Measurements from ENCODE around the gene RNF121.
A peak's percentile ranks its signal among the peaks of the same experiment; 100 is the strongest.
"Not testable (repeated sequence)": the region's sequence is repeated elsewhere in the genome, so short reads cannot be mapped to it uniquely, and the experiment has no call there.

The RNF121 gene

DNA sequence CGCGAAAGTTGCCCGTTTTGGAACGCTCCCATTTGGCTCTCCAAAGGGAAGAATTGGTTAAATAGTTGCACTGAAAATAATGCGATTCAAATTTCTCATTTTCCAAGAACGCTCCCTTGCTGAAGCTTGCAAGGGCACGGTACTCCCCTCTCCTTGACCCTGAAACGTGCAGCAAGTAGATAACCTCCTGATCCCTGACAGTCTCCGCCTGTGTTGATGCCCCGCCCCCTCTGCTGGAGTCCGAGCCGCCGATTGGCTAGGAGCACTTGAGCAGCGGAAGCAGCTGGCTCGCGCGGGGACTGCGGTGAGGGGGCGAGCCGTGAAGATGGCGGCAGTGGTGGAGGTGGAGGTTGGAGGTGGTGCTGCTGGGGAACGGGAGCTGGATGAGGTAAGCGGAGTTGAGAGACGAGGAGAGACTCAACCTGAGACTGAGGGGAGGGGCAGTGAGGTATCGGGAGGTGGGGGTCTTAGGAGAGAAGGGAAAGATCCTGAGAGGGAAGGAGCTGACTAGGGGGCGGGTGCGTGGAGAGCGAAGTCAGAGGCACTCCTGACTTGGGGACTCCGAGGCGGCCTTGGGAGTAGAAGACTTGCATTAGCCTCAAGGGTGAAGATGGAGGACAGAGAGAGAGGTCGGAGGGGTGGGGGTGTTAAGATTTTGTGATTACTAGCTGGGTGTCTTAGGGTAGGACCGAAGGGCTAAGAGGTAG, at the start of gene RNF121:
Gene RNF121 (plus strand): TSS at position 310 of the 707 bp plus-strand sequence. CDS start 16 bp downstream, at position 326.
- peak; percentile 79 for DNase-seq

DNA sequence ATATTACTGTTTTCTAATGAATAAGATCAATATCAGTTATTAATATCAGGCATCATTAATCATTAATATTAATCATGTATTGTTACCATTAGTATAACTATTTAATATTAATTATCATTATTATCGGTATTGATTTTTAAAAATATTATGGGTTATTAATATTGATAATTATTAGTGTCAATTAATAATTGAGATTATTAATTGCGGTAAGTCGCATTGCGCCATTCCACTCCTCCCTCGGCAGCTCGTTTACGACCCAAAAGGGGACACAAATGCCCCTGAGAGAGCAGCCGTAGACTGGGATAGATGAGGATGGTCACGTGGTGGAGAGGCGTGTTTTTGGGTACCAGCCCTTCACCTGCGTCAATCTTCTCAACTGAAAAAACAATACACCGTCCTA, 43.0 kb upstream of the RNF121 start:
- DNase-seq = not testable (repeated sequence)

DNA sequence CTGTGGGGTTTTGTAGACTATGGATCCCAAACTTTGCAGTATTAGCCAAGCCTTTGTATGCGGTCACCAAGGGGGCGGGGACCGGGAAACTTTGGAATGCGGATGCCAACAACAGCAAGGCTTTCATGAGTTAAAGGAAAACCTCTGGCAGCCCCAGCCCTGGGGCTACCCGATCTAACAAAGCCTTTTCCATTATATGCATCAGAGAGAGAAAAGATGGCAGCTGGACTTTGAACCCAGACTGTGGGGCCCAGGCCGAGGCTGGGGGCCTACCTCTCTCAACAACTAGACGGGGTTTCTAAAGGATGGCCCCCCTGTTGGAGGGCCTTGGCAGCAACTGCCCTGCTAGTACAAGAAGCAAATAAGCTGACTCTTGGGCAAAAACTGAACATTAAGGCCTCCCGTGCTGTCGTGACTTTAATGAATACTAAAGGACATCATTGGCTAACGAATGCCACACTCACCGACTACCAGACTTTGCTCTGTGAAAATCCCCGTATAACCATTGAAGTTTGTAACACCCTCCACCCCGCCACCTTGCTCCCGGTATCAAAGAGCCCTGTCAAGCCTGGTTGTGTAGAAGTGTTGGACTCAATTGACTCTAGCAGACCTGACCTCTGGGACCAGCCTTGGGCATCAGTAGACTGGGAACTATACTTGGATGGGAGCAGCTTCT, 40.4 kb upstream of the RNF121 start:
- DNase-seq = not testable (repeated sequence)

DNA sequence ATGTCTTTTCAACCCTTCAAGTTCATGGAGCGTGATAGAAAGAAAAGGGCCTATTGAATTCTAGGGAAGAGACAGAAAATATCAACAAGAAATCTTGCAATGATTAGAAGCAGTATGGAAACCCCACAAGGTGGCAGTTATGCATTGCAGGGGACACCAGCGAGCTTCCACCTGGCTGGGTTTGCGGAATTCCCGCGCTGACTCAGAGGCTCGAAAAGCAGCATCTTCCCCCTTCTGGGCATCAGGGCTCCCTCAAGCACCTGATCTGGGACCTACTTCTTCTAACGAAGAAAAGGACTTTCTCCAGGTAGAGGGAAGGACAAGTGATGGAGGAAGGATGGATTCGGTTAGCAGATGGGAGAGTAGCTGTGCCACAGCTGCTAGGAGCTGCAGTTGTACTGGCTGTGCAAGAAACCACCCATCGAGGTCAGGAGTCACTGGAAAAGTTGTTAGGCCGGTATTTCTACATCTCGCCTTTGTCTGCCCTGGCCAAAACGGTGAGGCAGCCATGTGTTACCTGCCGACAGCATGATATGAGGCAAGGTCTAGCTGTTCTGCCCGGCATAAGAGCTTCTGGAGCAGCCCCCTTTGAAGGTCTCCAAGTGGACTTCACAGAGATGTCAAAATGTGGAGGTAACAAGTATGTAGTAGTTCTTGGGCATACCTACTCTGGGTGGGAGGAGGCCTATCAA, 39.5 kb upstream of the RNF121 start:
- DNase-seq = not testable (repeated sequence)

DNA sequence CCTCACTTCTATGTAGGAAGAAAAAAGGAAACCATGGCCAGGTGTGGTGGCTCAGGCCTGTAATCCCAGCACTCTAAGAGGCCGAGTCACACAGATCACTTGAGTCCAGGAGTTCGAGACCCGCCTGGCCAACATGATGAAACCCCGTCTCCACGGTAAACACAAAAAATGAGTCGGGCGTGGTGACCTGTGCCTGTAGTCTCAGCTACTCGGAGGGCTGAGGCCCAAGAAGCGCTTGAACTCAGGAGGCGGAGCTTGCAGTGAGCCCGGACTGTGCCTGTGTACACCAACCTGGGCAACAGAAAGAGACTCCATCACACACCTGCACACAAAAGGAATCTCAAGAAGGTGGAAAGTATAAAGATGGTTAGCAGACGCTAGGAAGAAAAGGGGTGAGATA, 32.9 kb upstream of the RNF121 start:
- no peak for DNase-seq

DNA sequence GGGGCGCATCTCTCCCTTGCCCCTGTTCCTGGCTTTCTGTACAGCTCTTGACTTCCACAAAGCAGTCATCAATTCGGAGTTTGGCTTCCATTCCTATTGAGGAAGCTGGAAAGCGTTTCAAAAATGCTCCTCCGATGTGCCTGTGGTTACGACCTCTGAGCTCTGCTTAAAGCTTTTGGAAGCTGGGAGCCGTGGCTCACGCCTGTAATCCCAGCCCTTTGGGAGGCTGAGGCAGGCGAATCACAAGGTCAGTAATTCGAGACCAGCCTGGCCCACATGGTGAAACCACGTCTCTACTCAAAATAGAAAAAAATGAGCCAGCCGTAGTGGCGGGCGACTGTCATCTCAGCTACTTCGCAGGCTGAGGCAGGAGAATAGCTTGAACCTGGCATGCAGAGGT, 27.7 kb upstream of the RNF121 start:
- not testable (repeated sequence) for DNase-seq

DNA sequence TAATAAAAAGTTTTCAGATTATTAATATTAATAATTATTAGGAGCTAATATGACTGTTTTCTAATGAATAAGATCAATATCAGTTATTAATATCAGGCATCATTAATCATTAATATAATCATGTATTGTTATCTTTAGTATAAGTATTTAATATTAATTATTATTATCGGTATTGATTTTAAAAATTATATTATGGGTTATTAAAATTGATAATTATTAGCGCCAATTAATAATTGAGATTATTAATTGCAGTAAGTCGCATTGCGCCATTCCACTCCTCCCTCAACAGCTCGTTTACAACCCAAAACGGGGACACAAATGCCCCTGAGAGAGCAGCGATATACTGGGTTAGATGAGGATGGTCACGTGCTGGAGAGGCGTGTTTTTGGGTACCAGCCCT, 20.6 kb upstream of the RNF121 start:
- no peak for DNase-seq

DNA sequence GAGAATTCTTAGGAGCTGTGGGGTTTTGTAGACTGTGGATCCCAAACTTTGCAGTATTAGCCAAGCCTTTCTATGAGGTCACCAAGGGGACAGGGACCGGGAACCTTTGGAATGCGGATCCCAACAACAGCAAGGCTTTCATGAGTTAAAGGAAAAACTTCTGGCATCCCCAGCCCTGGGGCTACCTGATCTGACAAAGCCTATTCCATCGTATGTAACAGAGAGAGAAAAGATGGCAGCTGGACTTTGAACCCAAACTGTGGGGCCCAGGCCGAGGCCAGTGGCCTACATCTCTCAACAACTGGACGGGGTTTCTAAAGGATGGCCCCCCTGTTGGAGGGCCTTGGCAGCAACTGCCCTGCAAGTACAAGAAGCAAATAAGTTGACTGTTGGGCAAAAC, 18.1 kb upstream of the RNF121 start:
- not testable (repeated sequence) for DNase-seq

DNA sequence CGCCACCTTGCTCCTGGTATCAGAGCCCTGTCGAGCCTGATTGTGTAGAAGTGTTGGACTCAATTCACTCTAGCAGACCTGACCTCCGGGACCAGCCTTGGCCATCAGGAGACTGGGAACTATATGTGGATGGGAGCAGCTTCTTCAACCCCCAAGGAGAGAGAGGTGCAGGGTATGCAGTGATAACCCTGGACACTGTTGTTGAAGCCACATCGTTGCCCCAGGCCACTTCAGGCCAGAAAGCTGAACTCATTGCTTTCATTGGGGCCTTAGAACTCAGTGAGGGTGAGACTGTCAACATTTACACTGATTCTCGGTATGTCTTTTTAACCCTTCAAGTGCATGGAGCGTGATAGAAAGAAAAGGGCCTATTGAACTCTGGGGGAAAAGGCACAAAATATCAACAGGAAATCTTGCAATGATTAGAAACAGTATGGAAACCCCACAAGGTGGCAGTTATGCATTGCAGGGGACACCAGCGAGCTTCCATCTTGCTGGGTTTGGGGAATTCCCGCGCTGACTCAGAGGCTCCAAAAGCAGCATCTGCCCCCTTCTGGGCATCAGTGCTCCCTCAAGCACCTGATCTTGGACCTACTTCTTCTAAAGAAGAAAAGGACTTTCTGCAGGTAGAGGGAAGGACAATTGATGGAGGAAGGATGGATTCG, 17.4 kb upstream of the RNF121 start:
- DNase-seq = not testable (repeated sequence)

DNA sequence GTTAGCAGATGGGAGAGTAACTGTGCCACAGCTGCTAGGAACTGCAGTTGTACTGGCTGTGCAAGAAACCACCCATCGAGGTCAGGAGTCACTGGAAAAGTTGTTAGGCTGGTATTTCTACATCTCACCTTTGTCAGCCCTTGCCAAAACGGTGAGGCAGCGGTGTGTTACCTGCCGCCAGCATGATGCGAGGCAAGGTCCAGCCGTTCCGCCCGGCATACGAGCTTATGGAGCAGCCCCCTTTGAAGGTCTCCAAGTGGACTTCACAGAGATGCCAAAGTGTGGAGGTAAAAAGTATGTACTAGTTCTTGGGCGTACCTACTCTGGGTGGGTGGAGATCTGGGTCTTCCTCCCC, 16.9 kb upstream of the RNF121 start:
- not testable (repeated sequence) for DNase-seq

DNA sequence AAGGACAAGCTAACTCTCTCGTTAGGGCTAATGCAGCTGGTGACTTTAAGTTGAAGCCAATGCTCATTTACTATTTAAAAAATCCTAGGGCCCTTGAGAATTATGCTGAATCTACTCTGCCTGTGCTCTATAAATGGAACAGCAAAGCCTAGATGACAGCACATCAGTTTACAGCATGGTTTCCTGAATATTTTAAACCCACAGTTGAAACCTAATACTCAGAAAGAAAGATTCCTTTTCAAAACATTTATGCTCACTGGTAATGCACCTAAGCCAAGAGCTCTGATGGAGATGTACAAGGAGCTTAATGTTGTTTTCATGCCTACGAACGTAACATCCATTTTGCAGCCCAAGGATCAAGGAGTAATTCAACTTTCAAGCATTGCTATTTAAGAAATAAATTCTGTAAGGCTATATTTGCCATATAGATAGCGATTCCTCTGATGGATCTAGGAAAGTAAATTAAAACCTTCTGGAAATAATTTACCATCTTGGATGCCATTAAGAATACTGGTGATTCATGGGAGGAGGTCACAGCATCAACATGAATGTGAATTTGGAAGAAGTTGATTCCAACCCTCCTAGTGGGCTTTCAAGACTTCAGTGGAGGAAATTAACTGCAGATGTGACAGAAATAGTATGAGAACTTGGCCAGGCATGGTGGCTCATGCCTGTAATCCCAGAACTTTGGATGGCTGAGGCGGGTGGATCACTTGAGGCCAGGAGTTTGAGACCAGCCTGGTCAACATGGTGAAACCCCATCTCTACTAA, 14.9 kb upstream of the RNF121 start:
- no peak for DNase-seq

DNA sequence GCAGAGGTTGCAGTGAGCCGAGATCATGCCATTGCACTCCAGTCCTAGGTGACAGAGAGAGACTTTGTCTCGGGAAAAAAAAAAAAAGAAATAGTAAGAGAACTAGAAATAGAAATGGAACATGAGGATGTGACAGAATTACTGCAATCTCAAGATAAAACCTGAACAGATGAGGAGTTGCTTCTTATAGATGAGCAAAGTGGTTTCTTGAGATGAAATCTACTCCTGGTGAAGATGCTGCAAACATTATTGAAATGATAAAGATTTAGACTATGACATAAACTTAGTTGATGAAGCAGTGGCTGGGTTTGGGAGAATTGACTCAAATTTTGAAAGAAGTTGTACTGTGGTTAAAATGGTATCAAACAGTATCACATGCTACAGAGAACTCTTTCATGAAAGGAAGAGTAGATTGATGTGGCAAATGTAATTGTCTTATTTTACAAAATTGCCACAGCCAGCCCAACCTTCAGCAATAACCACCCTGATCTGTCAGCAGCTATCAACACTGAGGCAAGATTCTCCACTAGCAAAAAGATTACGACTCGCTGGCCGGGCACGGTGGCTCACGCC, 14.1 kb upstream of the RNF121 start:
- no peak for DNase-seq

DNA sequence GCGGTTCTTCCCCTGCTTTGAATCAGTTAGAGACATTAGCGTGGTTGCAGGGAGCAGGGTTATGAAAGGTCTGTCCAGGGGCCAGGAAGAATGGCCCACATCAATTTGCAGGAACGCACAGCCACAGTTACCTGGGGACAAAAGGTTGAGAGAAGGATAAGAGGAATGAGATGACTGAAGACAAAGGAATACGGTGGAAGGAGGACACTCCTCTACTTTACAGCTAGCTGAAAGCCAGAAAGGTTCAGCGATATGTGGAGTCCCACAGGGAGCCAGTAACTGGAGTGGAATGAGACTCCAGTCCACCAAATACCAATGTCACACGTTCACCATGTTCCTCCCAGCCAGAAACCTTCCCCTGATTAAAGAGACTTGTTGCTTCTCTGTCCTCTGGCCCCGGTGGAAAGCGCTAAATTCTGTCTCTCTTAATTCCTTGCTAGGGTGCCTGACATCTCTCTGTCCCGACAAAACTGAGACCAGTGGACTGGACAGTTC, 11.2 kb upstream of the RNF121 start:
- DNase-seq = no peak

DNA sequence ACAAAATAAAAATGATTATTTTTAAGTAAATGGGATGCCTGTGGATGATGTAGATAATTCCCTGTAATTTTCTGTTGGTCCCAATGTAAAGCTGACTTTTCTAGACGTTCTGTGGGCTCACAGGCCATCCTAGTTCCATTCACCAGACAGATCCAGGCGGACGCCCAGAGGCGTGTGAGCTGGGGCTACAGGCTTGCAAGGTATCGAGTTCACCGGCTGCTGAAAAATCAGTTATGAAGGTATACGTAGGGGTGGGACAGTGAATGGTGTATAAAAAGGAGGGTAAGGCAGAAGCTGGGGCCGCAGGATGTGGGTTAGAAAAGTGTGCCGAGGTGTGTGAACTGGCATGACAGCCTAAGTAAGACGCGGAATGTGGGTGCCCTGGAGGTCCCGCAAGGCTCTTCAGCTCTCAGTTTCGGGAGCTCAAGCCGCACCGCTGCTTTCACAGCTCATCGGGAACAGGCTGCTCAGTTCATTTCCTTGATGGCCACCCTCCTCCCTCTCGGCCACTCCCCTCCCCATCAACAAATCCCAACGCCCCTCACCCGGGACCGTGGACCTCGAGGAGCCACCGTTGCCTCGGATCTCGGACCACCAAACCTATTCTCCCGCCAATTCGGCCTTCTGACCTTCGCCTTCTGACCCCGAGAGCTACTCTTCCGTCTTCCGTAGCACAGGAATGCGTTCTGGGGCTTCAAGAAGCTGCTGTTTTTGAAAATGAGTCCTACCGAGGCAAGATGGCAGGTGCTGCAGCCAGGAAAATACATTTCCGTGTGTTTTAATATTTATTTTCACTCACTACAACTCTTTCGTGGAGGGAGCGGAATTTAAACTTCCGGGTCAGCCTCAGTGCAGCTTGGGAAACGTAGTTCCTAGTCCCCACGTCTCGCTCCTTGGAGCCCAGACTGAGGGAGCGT, 768 bp upstream of the RNF121 start, which contains the start of gene XNDC1N:
Gene XNDC1N (minus strand): TSS at position 775 of the 917 bp plus-strand sequence. CDS start 5,241 bp downstream, outside the sequence.
- peak; percentile 73 for DNase-seq

DNA sequence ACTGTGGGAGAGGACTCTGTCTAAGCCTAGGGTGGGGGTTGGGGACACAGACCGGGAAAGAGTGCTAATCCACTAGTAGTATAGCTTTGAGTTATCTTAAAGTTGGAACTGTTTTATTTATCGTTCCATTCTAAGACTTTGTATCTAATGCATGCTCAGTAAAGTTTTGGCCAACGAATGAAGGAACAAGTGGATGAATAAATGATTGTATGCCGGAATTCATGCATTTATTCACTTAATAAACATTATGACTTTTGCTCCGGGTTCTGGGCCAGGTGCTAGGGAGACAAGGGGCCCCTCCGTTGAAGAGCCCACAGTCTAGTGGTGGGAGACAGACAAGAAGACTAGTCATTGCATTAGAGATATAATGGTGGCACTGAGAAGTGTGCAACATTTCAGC, 645 bp downstream of the RNF121 start:
- DNase-seq = no peak

DNA sequence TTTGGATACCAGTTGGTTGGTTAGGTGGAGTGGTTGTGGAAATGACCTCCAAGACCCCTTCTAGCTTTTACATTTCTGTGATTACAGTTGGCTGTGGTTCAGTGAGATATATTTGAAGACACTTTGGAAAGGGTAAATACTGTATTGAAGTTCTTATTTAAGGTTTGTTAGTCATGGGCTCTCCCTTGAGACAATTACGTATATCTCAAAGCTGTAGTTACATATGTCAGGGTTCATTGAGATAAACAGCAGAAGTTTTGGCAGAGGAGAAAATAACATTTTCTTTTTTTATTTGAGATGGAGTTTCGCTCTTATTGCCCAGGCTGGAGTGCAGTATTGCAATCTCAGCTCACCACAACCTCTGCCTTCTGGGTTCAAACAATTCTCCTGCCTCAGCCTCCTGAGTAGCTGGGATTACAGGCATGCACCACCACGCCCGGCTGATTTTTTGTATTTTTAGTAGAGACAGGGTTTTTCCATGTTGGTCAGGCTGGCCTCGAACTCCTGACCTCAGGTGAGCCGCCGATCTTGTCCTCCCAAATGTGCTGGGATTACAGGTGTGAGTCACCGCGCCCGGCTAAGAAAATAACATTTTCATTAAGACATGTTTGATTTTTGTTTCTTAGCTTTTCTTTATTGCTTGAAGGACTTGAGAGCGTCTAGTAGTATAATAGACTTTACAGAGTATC, 1.9 kb downstream of the RNF121 start:
- no peak for DNase-seq

DNA sequence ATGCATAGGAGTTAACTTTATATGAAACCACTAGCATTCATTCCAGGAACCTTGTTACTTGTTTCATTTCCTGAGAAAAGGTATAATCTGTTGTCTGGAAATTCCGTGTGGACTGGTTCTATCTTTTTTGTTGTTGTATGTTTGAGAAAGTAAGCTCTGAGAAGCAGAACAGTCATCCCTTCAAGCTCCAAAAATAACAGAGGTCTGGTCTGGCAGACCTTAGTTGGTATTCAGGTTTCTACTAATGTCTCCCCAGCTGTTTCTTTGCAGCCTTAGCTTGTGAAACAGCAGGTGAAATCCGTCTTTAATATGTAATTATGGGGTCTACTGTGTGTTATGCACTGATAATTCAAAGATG, 2.4 kb downstream of the RNF121 start:
- no peak for DNase-seq

DNA sequence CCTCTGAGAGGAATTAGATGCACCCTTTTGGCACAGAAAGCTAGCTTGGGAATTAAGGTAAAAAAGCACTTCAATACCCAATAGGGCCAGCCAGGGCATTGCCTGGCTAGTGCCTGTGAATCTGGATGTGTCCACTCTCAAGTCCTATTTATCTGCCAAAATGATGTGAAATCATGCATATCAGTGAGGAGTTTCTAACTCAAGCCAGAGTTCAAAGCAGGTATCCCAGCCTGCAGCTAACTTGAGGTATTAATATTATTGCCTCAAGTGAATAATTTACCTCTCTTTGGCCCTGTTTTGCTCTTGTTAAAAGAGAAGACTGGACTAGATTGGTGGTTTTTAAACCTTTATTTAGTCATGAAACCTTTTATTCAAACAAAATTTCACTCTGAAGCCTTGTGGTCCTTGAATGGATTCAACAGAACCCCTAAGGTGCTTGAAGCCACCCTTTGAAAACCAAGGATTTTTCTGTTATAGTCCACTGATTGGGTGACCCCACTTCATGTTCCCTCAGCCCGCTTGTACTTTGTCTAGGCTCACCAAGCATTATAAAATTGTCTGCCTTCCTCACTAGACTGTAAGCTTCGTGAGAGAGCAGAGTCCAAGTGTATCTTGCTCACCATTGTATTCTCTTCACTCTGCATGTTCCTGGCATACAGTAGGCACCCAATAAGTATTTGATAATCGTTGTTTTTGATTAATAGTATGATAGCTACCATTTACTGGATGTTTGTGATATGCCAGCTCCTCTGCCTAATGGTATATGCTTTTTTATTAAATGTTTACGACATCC, 4.5 kb downstream of the RNF121 start:
- no peak for DNase-seq

DNA sequence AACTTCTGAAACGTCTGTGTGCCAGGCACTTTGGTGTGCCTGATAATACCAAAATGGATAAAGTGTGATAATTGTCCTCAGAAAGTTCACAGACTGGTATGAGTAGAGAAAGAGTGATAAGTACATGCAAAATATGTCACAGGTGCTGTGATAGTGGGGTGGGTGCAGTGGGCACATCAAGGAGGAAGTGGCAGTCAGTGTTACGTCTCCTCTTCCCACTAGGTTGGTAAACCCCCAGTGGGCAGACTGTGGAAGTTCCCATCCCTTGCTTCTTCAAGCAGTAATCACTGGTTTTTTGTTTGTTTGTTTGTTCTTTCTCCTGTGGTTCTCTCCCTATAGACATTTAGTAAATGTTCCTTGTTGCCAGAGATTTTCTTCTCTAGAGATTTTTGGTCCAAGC, 5.4 kb downstream of the RNF121 start:
- DNase-seq = no peak
